HS-5 (cell line): ENCODE results near the gene NR3C2.

Experiments used
- DNase-seq: peaks from one replicate; pipeline ENCODE4 v3.0.0-alpha.2; 2012; ENCODE audit warnings: low read depth

Gene NR3C2

DNA sequence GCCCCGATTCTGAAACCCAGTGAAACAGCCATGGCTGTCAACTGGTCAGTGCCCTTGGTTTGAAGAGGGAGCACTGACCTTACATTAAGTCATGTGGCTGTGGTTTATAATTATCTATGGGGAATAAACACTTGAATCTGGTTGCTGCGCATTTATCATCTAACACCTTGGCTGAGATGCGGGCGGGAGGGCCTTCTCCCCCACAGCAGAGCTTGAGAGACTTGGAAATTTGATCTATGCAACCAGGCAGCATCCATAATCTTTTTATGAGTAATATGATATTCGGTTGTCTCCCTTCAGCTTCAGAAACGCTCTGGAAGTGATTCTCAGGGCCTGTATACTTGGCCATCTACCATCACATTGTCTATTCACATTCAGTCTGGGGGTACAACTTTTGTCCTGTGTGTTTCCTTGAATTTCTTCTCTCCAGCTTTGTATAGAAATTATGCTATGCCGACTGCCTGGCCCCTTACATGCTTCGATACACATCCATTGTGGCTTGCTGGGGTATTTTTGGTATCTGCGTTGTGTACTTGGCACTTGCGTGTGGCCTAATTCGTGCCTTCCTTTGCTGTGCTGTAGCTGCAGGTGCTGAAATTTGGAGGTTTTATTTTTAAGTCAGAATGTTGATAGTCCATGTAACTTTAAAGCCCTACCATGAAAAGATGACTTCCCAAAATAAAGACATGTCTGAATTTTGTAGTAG, 388.8 kb downstream of the NR3C2 start:
- DNase-seq, result no peak

DNA sequence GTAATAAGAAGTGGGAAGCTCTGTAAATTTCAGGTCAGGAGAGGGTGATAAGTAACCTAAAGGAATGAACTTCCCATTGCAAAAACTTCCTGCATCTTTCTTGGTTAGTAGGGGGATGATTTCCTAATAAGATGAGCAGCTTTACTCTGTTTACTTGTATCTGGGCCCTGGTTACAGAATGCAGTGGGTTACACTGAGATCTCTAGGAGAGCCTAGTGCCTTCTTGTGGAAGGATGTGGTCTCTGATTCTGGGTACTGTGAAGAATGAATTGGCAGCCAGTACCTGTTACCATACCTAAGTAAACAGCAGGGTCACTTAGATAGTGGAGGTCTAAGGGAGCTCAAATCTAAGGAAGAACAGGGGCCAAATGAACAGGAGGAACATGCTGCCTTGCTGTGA, 389.8 kb downstream of the NR3C2 start:
- no peak for DNase-seq

DNA sequence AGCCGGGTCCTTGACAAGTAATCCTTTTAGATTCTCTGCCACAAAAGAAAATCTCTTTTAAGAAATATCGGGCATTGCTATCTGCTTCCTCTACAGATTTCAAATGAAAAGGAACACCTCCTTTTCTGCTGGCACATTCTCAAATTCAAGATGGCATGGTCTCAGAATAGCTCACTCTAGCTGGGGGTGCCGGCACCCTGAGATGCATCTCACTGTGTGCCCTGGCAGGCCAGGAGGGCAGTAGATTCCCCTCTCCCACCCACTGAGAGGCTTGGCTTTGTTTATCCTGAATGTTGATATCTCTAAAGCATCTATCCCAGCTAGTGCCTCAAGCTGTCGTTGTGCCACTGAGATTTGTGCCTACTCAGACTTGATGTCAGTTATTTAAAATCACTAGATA, 390.8 kb downstream of the NR3C2 start:
- no peak for DNase-seq

DNA sequence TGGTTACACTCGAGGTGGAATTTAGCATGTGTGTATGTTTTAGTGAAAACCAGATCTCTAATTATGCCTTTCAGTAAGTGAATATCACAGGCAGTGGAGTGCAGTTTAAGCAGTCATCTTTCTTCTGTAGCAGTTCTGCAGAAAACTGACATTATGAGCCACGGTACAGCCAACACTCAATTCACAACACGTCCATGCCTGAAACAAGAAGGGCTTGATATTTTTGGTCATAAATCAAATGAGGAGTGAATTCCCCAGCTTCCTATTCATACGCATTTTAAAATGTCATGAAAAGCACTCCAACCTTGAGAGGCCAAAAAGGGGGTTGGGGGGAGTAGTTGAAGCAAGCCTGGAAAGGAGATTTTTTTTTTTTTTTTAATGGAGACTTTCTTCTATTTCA, 393.6 kb downstream of the NR3C2 start:
- no peak for DNase-seq

DNA sequence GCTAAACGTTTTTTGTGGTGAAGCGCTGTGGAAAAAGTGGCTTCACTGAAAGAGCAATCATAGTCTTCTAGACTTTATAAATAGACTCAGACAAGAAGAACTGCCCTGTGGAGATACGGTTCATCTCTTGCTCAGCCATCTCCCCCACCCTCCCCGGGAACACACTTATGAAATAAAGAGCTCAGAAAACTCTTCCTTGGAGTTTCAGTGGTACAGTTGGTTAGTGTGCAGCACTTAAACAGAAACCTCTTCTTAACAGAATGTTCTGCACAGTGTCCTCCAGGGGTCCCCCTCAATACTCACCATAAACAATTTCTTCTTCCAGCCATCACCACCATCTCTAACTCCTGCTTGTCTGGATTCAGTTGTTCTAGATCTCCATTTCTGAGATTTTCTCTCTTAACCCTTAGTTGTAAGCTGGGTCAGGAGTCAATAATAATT, 397.3 kb downstream of the NR3C2 start:
- DNase-seq, result no peak

DNA sequence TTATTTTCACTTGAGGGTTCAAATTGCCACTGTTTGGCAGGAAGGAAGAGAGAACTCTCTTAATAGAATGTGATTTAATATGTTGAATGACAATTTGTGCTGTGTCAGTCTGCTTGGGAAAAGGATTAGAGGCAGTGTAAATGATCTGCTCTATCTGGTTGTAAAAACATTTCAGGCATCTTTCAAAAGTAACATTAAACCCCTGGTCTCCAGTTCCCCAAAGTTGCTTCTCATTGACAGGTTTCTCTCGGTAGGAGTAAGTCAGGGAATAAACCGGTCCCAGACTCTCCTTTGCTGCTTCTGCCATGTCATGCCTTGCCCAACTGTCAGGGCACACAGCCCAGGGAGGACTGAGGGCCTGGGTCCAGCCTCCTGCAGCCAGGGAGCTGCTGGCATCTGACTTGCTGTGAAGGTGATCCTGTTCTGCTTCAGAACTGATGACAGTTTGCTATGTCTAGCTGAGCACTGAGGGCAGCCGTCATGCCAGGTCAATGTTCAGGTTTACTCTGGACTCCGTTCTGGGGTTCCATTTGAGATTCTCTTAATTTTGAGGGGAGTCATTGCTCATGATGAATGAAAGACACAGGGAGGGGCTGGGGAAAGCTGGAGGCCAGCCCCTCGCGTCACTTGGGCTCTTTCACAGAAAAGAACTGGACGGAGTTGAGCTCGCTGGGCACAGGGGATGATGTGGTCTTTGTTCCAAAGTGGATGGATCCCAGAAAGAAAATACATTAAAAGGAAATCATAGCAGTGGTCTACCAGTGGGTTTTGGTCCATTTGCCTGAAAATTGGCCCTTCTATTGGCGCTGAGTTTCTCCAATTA, 397.9 kb downstream of the NR3C2 start:
- DNase-seq, result no peak

DNA sequence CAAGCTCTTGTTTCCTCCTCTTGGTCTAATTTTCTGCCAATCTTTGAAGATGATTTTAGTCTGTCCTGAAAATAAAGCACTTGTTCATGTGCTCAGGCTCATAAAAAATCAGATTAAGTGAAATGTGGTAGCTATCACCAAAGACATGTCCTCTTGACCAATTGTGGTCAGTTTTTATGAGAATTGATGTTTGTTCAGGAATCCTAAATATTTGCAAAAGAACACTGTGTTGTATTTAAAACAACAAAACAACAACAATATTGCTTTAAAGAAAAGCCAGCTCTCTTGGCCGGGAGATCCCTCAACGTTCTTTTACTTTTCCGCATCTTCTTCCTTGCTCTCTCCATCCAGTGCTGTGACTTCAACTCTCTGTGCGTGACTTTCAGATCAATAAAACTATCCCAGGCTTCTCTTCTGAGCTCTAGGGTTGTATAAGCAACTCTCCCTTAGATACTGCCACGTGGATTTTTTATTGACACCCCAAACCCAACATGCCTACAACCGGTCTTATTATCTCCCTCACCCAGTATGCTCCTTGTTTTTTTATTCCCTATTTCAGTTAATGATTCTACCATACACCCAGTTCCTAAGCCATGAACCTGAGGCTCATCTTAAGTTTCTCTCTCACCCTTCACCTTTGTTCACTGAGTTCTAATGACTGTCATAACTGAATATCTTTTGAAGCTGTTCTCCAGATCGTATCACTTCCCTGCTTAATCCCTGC, 400.4 kb downstream of the NR3C2 start:
- no peak for DNase-seq

DNA sequence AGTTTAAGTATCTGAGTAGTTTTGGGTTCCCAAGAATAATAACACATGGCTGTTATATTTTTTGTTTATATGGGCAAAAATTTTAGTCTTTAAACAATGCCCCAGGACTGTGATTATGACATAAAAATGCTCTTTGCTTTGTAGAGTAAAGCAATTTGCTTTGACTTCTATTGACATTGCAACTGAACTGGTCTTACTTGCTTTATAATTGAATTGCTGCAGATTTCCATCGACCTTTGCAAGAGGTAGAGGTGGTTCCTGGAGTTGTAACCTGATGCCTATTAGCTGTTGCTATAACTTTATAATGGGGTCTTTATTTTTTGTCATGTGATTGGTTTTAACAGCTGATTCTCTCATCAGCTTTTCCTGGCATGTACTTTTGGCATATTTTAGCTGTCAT, 407.4 kb downstream of the NR3C2 start:
- no peak for DNase-seq

DNA sequence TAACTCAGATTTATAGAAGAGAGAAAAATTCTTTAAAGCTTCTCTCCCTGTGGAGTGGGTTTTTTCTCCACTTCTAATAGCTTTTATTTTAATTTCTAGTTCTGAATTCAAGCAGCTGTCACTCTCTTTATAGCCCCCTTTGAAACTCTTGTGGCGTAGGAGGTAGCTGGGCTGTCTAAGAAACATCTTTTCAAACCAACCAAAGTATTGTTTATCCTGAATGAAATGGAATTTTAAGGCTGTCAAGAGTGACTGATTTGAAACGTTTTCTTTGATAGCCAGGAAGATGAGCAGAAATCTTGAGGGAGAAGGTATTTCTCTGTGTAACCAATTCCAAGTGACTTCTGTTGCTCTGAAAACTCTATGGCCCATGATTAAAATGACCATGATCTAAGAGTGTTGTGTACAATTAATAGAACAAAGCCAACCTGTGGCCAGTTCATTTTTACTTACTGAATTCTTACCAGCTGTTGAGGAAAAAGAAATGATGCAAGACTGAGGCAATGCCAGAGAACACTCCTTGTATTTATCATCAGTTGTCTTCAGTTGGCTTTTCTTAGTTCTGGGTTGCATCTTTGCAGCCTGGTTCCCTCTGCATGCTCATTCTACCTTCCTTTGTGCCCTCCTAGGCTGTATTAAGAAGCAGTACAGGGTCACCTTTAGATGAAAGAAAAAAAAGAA, 411.9 kb downstream of the NR3C2 start:
- DNase-seq, result no peak

DNA sequence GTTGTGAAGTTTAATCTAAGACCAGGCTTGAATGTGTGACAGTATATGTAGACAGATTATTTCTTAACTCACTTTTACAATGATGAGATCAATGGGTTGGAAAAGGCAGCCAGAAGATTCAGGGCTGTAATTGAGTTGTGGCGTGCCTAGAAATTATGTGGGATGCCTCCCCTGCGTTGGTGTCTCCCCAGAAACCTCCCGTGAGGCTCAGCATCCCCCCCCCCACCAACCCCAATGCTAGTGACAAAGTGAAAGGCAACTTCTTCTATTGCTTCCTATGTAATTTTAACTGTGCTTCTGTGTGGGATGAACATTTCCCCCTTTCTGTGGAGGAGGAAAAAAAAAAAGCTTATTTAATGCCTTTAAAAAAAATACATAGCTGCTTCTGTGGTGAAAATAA, 412.4 kb downstream of the NR3C2 start:
- DNase-seq, result no peak
